Mammary epithelial cell (primary cell): ENCODE measurements around the gene EMP1.

Experiments
- CTCF ChIP-seq, 2 donors: IDR thresholded peaks in 1 of 2; conservative IDR thresholded peaks in 1 of 2; 2 replicates each; pipeline ENCODE4 v1.5.1; 2011 to 2012; ENCODE audit warnings: inconsistent platforms in 2 of 2, low read length in 2 of 2, mild to moderate bottlenecking in 2 of 2, control low read depth in 1 of 2, low read depth in 1 of 2; ENCODE audit not compliant: insufficient read depth in 1 of 2; ENCODE audit errors: extremely low read depth in 1 of 2
- EZH2 ChIP-seq: IDR thresholded peaks from 2 replicates; pipeline ENCODE4 v1.6.1; 2012; ENCODE audit warnings: low read length, inconsistent platforms, borderline replicate concordance

GRCh38 chr12:13210236-13211190 is 14.0 kb downstream of the EMP1 start:
- no peak for TF ChIP-seq CTCF (conservative IDR thresholded peaks at IDR 0.05 in 1 of 2, IDR thresholded peaks at IDR 0.05 in 1 of 2; ENCODE audit: extremely low read depth in 1 of 2, insufficient read depth in 1 of 2, low read depth in 1 of 2, low read length in 2 of 2)
- no peak for TF ChIP-seq EZH2
